Mesendoderm (in vitro differentiated cells): ENCODE results near the gene MSRB3.

Experiments used
- DNase-seq: peaks from one replicate; pipeline ENCODE4 v3.0.0; 2013
- H2AK5ac ChIP-seq: 2 replicates; pipeline ENCODE4 v1.6.1; 2013; ENCODE audit warnings: low read length, inconsistent platforms
- H2BK120ac ChIP-seq: 2 replicates; pipeline ENCODE4 v1.6.1; 2013; ENCODE audit warnings: low read depth, mild to moderate bottlenecking, low read length, moderate library complexity, mixed read lengths
- H2BK15ac ChIP-seq: replicated peaks from 2 replicates; pipeline ENCODE4 v1.6.1; 2013; ENCODE audit warnings: low read depth, mild to moderate bottlenecking, moderate library complexity
- H2BK5ac ChIP-seq: 2 replicates; pipeline ENCODE4 v1.6.1; 2013; ENCODE audit warnings: low read length, inconsistent platforms
- H3K18ac ChIP-seq: 2 replicates; pipeline ENCODE4 v1.6.1; 2013; ENCODE audit warnings: mild to moderate bottlenecking, low read length, mixed read lengths
- H3K23ac ChIP-seq: one replicate; pipeline ENCODE4 v1.6.1; 2013; ENCODE audit warnings: low read length
- H3K27ac ChIP-seq: 2 replicates; pipeline ENCODE4 v1.5.1; 2013; ENCODE audit warnings: low read depth, mild to moderate bottlenecking, inconsistent platforms, low read length, moderate library complexity
- H3K27me3 ChIP-seq: 2 replicates; pipeline ENCODE4 v1.6.1; 2013; ENCODE audit warnings: low read length, control low read depth, mild to moderate bottlenecking, inconsistent platforms; ENCODE audit not compliant: insufficient read depth, poor library complexity
- H3K36me3 ChIP-seq: 2 replicates; pipeline ENCODE4 v1.6.1; 2013; ENCODE audit warnings: low read length, inconsistent platforms; ENCODE audit not compliant: control insufficient read depth, insufficient read depth
- H3K4ac ChIP-seq: one replicate; pipeline ENCODE4 v1.6.1; 2013; ENCODE audit warnings: low read depth, mild to moderate bottlenecking, low read length, moderate library complexity
- H3K4me1 ChIP-seq: 2 replicates; pipeline ENCODE4 v1.6.1; 2013; ENCODE audit warnings: low read depth, low read length, inconsistent platforms; ENCODE audit not compliant: control insufficient read depth
- H3K4me2 ChIP-seq: 2 replicates; pipeline ENCODE4 v1.6.1; 2013; ENCODE audit warnings: low read length
- H3K4me3 ChIP-seq: 2 replicates; pipeline ENCODE4 v1.5.1; 2013; ENCODE audit warnings: mild to moderate bottlenecking, low read length
- H3K56ac ChIP-seq: one replicate; pipeline ENCODE4 v1.6.1; 2013; ENCODE audit warnings: low read length
- H3K79me1 ChIP-seq: 2 replicates; pipeline ENCODE4 v1.6.1; 2013; ENCODE audit warnings: low read length, inconsistent platforms
- H3K79me2 ChIP-seq: 2 replicates; pipeline ENCODE4 v1.6.1; 2013; ENCODE audit warnings: mild to moderate bottlenecking, low read length; ENCODE audit not compliant: control insufficient read depth, insufficient read depth
- H3K9ac ChIP-seq: 2 replicates; pipeline ENCODE4 v1.6.1; 2013; ENCODE audit warnings: low read length, inconsistent platforms
- H4K5ac ChIP-seq: one replicate; pipeline ENCODE4 v1.6.1; 2013; ENCODE audit warnings: low read length
- H4K8ac ChIP-seq: one replicate; pipeline ENCODE4 v1.6.1; 2013; ENCODE audit warnings: low read depth, mild to moderate bottlenecking, control low read depth, low read length, moderate library complexity
- WGBS: extraction: QIAGEN DNeasy Blood & Tissue Kit; methylation state at CpG from one replicate; pipeline ENCODE4 v1.1.7; 2013; ENCODE audit warnings: low lambda C conversion rate, missing lambda C conversion rate; ENCODE audit not compliant: insufficient coverage; ENCODE audit errors: extremely low coverage; 5-methylcytosine and 5-hydroxymethylcytosine counted together

MSRB3 gene

DNA sequence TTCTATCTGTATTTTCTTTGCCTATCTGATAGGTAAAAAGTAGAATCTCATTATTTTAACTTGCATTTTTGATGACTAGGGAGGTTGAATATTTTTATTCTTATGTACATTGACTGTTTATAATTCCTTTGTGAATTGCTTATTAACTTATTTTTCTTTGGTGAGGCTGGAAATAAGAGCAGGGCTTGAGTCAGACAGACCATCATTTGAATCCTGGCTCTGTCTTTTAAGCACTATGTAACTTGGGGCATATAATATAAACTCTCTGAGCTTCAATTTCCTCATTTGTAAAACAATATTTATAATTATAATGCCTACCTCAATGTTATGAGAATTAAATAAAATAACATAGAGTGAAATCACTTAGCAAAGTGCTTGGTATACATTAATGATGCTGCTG is 108.9 kb downstream of the MSRB3 start:
- no peaks in the 10 kb centered on the region for H3K4me1 ChIP-seq
- H3K23ac ChIP-seq: no peak overlapping the region
- no peak overlapping the region for H4K8ac ChIP-seq
- DNase-seq: no peak
- no peak overlapping the region for H3K4me2 ChIP-seq
- H3K27me3 ChIP-seq: no peaks in the 10 kb centered on the region
- H2BK5ac ChIP-seq: no peak overlapping the region
- no peak overlapping the region for H3K4ac ChIP-seq
- H2BK120ac ChIP-seq: no peak overlapping the region
- no peaks in the 10 kb centered on the region for H3K36me3 ChIP-seq
- H3K18ac ChIP-seq: no peak overlapping the region
- H3K9ac ChIP-seq: no peak overlapping the region
- H3K4me3 ChIP-seq: no peak overlapping the region
- H3K79me2 ChIP-seq: no peaks in the 10 kb centered on the region
- no peaks in the 10 kb centered on the region for H3K79me1 ChIP-seq
- no peak overlapping the region for H4K5ac ChIP-seq
- no peak overlapping the region for H3K27ac ChIP-seq
- no peak overlapping the region for H2BK15ac ChIP-seq
- H3K56ac ChIP-seq: no peak overlapping the region
- H2AK5ac ChIP-seq: no peak overlapping the region

- no peak overlapping the region for H3K23ac ChIP-seq
- DNase-seq: no peak
- no peak overlapping the region for H3K56ac ChIP-seq
- no peak overlapping the region for H4K8ac ChIP-seq
- H3K4ac ChIP-seq: no peak overlapping the region
- H3K27me3 ChIP-seq: no peaks in the 10 kb centered on the region
- H3K18ac ChIP-seq: no peak overlapping the region
- H4K5ac ChIP-seq: no peak overlapping the region
- H3K79me1 ChIP-seq: no peaks in the 10 kb centered on the region
- H3K4me2 ChIP-seq: no peak overlapping the region
- H3K79me2 ChIP-seq: no peaks in the 10 kb centered on the region
- no peak overlapping the region for H3K27ac ChIP-seq
- H2BK5ac ChIP-seq: no peak overlapping the region
- H3K36me3 ChIP-seq: no peaks in the 10 kb centered on the region
- no peak overlapping the region for H3K9ac ChIP-seq
- WGBS: no CpG with 5 or more reads among the region's 4 CpGs
- H3K4me3 ChIP-seq: no peak overlapping the region
- H2BK15ac ChIP-seq: no peak overlapping the region
- no peak overlapping the region for H2BK120ac ChIP-seq
- H3K4me1 ChIP-seq: no peaks in the 10 kb centered on the region
- H2AK5ac ChIP-seq: no peak overlapping the region
These were observed 111.0 kb downstream of the MSRB3 start for GRCh38 chr12:65389436-65389835.

- H3K23ac ChIP-seq: no peak overlapping the region
- no peak overlapping the region for H2BK5ac ChIP-seq
- H3K56ac ChIP-seq: no peak overlapping the region
- no peak for DNase-seq
- no peak overlapping the region for H3K9ac ChIP-seq
- no peaks in the 10 kb centered on the region for H3K27me3 ChIP-seq
- no peaks in the 10 kb centered on the region for H3K36me3 ChIP-seq
- H3K4me2 ChIP-seq: no peak overlapping the region
- no peak overlapping the region for H3K4me3 ChIP-seq
- H4K5ac ChIP-seq: no peak overlapping the region
- no CpG with 5 or more reads among the region's 1 CpG for WGBS
- H2BK15ac ChIP-seq: no peak overlapping the region
- no peak overlapping the region for H3K27ac ChIP-seq
- no peaks in the 10 kb centered on the region for H3K79me1 ChIP-seq
- no peaks in the 10 kb centered on the region for H3K79me2 ChIP-seq
- H3K4me1 ChIP-seq: no peaks in the 10 kb centered on the region
- H3K18ac ChIP-seq: no peak overlapping the region
- no peak overlapping the region for H2BK120ac ChIP-seq
- no peak overlapping the region for H2AK5ac ChIP-seq
- no peak overlapping the region for H4K8ac ChIP-seq
- no peak overlapping the region for H3K4ac ChIP-seq
These were observed 113.2 kb downstream of the MSRB3 start for GRCh38 chr12:65391711-65392110.

DNA sequence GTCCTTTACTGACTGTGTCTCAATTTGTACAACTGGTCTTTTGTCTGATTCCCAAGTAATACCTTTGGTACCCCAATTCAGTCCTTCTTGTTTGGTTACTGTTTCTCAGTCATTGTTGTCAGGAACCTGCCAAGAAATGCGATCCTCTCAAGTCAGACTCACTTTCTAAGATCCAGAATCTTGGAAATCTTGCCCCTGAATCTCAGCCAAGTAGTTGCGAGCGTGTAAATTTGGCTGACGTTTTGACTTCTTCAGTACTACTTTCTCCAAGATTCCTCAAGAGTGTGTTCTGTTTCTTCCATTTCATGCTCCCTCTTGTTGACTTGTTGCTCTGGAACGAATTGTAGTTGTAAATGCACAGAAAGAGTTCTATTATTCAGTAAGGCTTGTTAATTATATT is 114.0 kb downstream of the MSRB3 start:
- no peak overlapping the region for H3K56ac ChIP-seq
- no peak overlapping the region for H3K9ac ChIP-seq
- WGBS: no CpG with 5 or more reads among the region's 5 CpGs
- no peak overlapping the region for H3K4ac ChIP-seq
- no peak overlapping the region for H3K4me2 ChIP-seq
- H3K4me3 ChIP-seq: no peak overlapping the region
- H2BK15ac ChIP-seq: no peak overlapping the region
- H3K4me1 ChIP-seq: no peaks in the 10 kb centered on the region
- no peaks in the 10 kb centered on the region for H3K79me1 ChIP-seq
- DNase-seq: no peak
- H2AK5ac ChIP-seq: no peak overlapping the region
- H3K27me3 ChIP-seq: no peaks in the 10 kb centered on the region
- H2BK120ac ChIP-seq: no peak overlapping the region
- H3K79me2 ChIP-seq: no peaks in the 10 kb centered on the region
- H3K36me3 ChIP-seq: no peaks in the 10 kb centered on the region
- H3K23ac ChIP-seq: no peak overlapping the region
- H4K5ac ChIP-seq: no peak overlapping the region
- no peak overlapping the region for H4K8ac ChIP-seq
- no peak overlapping the region for H2BK5ac ChIP-seq
- no peak overlapping the region for H3K18ac ChIP-seq
- H3K27ac ChIP-seq: no peak overlapping the region

DNA sequence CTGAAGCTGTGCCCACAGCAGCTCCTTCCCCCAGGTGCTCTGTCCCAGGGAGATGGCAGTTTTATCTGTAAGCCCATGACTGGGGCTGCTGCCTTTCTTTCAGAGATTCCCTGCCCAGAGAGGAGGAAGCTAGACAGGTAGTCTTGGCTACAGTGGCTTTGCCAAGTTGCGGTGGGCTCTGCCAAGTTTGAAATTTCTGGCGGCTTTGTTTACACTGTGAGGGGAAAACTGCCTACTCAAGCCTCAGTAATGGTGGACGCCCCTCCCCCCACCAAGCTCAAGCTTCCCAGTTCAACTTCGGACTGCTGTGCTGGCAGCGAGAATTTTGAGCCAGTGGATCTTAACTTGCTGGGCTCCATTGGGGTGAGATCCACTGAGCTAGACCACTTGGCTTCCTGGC is 124.7 kb downstream of the MSRB3 start:
- WGBS: no CpG with 5 or more reads among the region's 5 CpGs
- no peaks in the 10 kb centered on the region for H3K79me1 ChIP-seq
- no peak overlapping the region for H3K27ac ChIP-seq
- no peak overlapping the region for H3K4me2 ChIP-seq
- no peak overlapping the region for H3K23ac ChIP-seq
- no peak overlapping the region for H3K4ac ChIP-seq
- no peaks in the 10 kb centered on the region for H3K27me3 ChIP-seq
- H2BK5ac ChIP-seq: no peak overlapping the region
- H3K9ac ChIP-seq: no peak overlapping the region
- H2AK5ac ChIP-seq: no peak overlapping the region
- H3K18ac ChIP-seq: no peak overlapping the region
- no peak overlapping the region for H2BK15ac ChIP-seq
- no peak overlapping the region for H3K56ac ChIP-seq
- H3K4me3 ChIP-seq: no peak overlapping the region
- H4K8ac ChIP-seq: no peak overlapping the region
- no peaks in the 10 kb centered on the region for H3K36me3 ChIP-seq
- H4K5ac ChIP-seq: no peak overlapping the region
- DNase-seq: no peak
- H3K4me1 ChIP-seq: no peaks in the 10 kb centered on the region
- H2BK120ac ChIP-seq: no peak overlapping the region
- no peaks in the 10 kb centered on the region for H3K79me2 ChIP-seq

GRCh38 chr12:65407388-65408149 is 129.1 kb downstream of the MSRB3 start:
- Histone ChIP-seq H2BK15ac (no peak overlapping the region), H3K56ac (no peak overlapping the region), H3K9ac (no peak overlapping the region)

More at GRCh38 chr12:65407388-65408149, 129.1 kb downstream of the MSRB3 start:
- no CpG with 5 or more reads among the region's 4 CpGs for WGBS
- Histone ChIP-seq H2AK5ac (no peak overlapping the region), H3K79me1 (no peaks in the 10 kb centered on the region), H2BK120ac (no peak overlapping the region), H3K4me1 (no peaks in the 10 kb centered on the region), H3K36me3 (no peaks in the 10 kb centered on the region), H3K27ac (no peak overlapping the region), H3K4me2 (no peak overlapping the region), H2BK5ac (no peak overlapping the region), H4K8ac (no peak overlapping the region), H3K79me2 (no peaks in the 10 kb centered on the region), H4K5ac (no peak overlapping the region), H3K4me3 (no peak overlapping the region), H3K18ac (no peak overlapping the region), H3K27me3 (no peaks in the 10 kb centered on the region), H3K4ac (no peak overlapping the region), H3K23ac (no peak overlapping the region)
- no peak for DNase-seq
